NCI-H748 (cell line): ENCODE results near the gene PRSS53.
A peak's percentile ranks its signal among the peaks of the same experiment; 100 is the strongest.
"Not testable (repeated sequence)": the region's sequence is repeated elsewhere in the genome, so short reads cannot be mapped to it uniquely, and the experiment has no call there.

Source experiments
- DNase-seq: peaks from one replicate; lab custom pipeline; 2025; ENCODE audit not compliant: unreplicated experiment; lab: John Stamatoyannopoulos, UW

The PRSS53 gene

DNA sequence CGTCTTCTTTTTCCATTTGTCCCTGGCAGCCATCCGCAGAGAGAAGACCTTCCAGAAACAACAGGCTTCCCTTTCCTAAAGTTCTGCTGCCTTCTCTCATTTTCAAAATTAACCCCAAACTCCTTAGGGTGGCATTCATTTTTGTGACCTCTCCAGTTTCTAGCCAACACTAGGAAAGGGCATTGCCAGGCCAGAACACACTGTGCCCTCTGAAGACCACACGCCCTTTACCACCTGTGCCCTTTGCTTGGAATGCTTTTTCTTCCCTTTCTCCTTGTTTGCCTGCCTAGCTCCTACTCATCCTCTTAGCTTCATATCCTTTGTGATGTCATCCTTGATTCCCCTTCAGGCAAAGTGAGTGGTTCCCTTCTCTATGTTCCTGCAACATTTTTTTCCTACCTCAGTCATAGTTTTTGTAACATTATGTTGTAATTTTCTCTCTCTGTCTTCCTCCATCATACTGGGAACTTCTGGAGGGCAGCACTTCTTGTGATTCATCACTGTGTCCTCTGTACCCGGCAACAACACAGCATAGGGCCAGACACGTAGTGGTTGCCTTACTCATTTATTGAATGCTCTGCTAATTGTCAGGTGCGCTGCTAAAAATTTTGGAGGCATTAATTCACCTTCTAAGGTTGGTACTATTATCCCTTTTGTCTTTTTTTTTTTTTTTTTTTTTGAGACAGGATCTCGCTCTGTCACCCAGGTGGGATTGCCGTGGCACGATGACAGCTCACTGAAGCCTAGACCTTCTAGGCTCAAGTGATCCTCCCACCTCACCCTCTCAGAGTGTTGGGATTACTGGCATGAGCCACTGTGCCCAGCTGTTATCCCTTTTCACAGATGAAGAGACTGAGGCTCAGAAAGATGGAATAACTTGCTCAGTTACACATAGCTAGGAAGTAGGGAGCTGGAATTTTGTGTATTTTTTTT is 29.7 kb upstream of the PRSS53 start:
- DNase-seq: no peak

DNA sequence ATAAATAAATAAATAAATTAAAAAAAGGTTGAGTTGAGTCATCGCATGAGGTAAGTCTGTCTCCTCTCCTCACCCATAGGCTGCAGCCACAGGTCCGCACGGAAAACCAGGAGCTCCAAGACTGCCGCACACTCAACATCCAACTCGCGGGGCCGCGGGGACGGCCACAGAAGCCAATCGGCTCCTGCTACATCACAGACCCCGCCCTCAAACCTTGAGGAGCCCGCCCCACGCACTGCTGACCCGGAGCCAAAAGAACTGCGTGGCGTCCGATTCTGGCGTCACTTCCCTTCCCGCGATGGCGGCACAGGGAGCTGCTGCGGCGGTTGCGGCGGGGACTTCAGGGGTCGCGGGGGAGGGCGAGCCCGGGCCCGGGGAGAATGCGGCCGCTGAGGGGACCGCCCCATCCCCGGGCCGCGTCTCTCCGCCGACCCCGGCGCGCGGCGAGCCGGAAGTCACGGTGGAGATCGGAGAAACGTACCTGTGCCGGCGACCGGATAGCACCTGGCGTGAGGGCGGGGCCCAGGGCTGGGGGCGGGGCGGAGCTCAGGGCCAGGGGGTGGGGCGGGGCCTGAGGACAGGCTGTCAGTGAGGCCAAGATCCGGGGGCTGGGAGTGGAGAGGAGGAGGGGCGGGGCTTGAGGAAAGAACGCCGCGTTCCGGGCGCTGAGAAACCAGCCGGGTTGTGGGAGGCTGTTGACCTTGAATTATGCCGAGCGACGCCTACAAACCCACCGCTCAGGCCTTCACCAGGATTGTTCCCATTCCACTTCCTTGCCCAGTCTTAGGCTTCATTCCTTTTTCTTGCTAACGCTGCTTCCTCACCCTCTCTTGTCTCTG is 28.9 kb upstream of the PRSS53 start, which contains the start of gene KAT8:
KAT8 (plus strand) TSS at position 281 of the 839 bp plus-strand sequence; CDS start at position 299, 18 bp downstream.
- peak; percentile 97 for DNase-seq

DNA sequence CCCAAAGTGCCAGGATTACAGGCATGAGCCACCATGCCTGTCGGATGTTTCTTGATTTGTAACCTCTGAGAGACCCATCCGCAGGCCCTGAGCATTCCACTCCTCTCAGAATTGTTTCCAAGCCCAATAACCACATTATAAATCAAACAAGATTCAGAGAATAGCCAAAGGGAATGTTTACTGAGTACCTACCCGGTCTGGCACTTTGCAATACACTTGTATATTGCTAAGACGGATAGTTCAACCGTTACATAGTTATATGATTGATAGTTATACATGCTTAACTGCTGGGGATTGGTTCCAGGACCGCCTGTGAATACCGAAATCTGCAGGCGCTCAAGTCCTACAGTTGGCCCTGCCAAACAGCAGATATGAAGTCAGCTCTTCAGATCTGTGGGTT is 25.7 kb upstream of the PRSS53 start:
- DNase-seq: no peak

DNA sequence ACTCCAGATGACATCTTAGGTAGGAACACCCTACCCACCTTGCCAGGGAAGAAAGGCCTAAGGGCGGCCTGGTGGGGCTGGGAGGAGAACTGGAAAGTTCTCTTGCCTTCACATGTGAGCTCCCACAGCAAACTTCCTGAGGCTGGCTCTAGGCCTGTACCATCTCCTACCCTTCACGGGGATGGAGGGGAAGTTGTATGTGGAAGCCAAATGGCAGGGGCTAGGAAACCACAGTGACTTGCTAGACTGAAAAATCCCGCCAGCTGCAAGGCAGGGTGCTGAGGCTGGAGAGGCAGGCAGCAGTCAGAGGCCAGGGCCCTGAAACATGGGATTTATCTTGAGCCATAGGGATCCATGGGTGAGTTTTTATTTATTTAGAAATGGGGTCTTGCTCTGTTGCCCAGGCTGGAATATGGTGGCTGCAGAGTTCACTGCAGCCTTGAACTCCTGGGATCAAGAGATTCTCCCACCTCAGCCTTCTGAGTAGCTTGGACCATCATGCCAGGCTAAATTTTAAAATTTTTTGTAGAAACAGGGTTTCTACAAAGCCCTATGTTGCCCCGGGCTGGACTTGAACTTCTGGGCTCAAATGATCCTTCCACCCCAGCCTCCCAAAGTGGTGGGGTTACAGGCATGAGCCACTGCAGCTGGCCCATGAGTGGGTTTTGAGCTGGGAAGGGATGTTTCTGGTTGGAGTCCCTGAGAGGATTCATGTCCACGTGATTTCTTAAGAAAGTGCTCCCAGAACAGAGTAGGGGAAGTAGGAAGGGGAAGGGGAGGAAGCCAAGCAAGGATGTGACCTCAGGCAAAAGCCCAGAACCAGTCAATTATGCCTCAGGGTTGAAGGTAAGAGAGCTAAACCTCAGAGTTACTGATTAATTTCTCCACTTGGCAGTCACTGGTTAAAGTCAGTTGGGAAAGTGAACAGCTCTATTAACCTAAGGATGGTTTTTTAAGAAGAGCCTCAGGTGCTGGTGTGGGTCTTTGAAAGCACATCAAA is 24.7 kb upstream of the PRSS53 start:
- no peak for DNase-seq

DNA sequence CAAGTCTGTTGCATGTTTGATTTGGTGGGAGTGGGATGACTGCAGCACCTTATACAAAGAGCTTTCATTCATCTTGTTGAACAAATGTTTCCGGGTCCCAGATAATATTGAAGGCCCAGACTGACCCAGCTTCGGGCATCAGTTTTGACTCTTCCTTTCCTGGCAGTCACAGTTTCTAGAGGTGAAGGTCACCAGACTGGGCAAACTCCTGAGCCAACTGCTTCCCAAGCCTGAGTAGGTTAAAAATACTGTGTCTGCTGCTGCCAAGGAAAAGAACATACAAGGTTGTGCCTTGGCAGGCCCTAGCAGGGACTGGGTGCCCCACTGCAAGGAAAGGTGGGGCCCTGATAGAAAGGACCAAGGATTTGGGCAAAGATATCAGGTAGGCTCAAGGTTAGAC is 24.0 kb upstream of the PRSS53 start:
- no peak for DNase-seq

DNA sequence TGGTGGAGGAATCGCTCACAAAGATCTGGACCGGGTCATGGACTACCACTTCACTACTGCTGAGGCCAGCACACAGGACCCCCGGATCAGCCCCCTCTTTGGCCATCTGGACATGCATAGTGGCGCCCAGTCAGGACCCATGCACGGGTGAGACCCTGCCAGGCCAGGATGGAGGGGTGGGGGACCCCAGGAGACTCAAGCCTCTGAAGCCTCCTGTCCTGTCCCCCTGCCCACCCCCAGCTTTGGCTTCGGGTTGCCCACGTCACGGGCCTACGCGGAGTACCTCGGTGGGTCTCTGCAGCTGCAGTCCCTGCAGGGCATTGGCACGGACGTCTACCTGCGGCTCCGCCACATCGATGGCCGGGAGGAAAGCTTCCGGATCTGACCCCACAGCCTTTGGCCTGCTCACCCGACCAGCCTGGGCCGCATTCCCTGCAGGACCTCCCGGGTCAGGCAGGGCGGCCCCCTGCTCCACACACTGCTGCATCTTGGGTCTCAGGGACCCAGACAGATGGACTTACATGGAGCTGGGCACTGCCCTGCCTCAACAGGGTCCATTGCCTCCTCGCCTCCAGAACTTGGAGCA is 23.2 kb upstream of the PRSS53 start:
- DNase-seq: no peak

DNA sequence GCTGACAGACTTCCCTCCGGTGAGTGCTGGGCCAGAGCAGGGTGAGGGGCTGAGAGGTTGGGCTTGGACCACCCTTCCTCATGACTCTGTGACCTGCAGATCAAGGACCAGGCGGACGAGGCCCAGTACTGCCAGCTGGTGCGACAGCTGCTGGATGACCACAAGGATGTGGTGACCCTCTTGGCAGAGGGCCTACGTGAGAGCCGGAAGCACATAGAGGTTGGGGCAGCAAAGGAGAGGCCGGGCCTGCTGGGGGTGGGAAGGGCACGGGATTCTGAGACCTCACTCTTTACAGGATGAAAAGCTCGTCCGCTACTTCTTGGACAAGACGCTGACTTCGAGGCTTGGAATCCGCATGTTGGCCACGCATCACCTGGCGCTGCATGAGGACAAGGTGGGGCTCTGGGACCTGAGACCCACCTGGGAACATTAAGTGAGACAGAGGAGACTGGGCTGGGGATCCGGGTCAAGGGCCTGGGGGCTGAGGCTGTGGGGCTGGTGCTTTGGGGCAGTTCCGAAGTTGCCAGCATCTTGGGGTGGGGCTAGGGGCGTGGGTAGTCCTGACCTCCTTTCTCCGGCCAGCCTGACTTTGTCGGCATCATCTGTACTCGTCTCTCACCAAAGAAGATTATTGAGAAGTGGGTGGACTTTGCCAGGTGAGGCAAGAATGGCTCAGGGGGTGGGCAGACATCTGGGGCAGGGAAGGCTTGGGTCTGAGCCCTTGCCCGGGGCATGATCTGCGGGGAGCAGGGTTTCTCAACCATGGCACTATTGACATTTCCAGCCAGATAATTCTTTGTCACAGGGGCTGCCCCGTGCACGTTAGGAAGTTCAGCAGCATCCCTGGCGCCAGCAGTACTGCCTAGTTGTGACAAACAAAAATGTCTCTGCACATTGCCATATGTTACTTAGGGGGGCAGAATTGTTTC is 21.6 kb upstream of the PRSS53 start:
- no peak for DNase-seq

DNA sequence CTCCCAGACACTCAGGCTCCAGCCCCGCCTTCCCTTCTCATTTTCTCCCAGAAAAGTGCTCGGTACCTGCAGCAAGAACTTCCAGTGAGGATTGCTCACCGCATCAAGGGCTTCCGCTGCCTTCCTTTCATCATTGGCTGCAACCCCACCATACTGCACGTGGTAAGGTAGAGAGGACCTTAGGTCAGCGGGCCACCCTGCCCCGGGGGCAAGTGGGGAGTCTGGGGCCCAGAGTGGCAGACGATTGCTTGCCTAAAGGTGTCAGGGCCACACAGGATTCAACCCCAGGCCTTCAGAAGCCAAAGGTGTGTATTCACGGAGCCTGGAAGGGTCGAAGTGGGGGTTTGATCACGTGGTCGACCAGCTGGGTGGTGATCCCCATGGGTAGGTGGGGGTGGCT is 20.9 kb upstream of the PRSS53 start:
- DNase-seq: no peak

DNA sequence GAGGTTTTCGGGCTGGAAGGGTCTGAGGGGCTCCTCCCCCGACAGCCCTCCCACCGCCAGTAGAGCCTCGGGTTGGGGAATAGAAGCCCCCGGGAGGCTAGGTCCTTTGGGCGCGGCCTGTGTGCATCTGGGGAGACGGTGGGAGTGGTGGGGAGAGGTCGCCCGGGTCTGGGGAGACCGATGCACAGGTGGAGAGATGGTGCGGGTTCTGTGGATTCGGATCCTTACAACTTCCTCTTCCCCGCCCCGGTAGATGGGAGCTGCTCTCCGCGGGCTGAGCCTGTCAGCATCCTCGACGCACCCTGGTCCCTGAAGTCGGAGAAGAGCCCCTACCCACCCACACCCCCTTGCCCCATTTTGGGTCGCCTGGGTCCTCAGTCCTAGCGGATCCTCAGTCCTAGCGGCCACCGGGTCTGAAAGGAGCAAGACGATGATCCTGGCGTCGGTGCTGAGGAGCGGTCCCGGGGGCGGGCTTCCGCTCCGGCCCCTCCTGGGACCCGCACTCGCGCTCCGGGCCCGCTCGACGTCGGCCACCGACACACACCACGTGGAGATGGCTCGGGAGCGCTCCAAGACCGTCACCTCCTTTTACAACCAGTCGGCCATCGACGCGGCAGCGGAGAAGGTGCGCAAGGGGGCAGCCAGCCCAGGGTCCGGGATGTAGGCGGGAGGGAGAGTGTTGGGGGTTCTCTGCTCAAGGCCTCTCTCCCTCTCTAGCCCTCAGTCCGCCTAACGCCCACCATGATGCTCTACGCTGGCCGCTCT is 20.2 kb upstream of the PRSS53 start:
- no peak for DNase-seq

DNA sequence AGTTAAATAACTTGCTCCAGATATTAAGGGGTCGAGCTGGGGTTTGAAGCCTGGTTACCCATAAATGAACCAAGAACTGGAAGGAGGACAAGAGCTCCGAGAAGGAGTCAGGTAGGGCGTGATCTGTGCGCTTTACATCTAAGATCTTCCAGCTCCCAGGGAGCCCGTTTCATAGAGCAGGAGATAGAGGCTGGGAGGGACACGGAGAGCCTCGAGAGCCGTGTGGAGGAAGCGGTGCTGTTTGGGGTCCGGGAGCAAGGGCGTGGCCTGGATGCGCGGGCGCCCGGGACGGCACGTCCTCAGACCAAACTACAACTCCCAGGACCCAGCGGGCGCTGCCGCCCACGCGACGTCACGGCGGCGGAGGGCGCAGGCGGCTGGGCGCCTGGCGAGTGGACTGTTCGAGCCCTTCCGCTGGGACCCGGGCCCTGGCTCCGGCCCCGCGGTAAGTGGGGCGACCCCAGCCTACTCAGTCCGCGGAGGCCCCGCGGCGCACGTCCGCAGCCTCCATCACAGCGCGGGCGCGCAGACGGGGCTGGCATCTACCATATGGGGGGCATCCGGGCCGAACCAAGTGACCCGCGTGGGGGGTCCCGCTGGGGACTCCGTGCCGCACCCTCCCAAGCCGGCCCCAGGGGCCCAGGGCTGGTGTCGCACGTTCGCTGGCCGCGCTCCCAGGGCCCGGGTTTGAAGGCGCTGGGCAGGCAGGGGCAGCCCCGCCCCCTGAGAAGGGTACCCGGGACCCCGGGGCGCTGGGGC is 19.5 kb upstream of the PRSS53 start, which contains the start of gene BCKDK:
BCKDK (plus strand) TSS at position 352 of the 759 bp plus-strand sequence. CDS start 838 bp downstream, outside the sequence.
- peak; percentile 72 for DNase-seq

DNA sequence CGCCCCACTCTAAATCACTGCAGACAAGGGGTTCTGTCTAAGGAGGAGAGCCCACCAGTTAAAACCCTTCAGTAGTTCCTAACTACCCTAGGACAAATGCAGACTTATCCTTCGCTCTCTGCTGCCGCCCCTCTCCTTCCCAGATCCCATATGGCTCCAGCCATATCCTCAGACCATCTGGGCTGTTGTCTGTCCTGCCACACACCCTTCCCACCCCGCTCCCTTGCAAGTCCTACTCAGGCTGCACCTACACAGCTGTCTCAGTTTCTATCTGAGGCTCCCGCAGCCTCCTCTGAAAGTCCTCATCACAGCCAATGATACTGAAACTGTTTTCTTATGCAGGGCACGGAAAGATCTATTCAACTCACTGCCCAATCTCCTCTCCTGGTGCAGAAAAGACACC is 18.7 kb upstream of the PRSS53 start:
- DNase-seq: no peak

DNA sequence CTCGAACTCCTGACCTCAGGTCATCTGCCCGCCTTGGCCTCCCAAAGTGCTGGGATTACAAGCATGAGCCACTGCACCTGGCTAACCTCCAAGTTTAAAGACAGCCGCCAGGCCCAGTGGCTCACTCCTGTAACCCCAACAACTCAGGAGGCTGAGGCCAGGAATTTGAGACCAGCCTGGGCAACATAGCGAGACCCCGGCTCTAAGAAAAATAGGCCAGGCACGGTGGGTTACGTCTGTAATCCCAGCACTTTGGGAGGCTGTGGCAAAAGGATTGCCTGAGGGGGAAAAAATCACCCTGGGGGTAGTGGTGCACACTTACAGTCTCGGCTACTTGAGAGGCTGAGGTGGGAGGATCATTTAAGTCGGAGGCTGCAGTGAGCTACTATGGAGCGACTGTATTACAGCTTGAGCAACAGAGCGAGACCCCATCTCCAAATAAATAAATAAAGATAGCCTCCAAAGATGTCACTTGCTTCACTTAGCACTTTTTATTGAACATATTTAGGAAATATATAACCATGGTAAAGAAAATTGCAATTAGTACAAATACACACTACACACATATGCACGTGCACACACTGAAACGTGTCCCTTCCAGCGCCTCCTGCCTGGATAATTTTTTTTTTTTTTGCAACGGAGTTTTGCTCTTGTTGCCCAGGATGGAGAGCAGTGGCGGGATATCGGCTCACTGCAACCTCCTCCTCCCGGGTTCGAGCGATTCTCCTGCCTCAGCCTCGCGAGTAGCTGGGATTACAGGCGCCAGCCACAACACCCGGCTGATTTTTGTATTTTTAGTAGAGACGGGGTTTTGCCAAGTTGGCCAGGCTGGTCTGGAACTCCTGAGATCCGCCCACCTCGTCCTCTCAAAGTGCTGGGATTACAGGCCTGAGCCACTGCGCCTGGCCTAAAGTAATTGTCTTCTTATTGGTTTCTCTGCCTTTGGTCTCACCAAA is 18.0 kb upstream of the PRSS53 start:
- no peak for DNase-seq

DNA sequence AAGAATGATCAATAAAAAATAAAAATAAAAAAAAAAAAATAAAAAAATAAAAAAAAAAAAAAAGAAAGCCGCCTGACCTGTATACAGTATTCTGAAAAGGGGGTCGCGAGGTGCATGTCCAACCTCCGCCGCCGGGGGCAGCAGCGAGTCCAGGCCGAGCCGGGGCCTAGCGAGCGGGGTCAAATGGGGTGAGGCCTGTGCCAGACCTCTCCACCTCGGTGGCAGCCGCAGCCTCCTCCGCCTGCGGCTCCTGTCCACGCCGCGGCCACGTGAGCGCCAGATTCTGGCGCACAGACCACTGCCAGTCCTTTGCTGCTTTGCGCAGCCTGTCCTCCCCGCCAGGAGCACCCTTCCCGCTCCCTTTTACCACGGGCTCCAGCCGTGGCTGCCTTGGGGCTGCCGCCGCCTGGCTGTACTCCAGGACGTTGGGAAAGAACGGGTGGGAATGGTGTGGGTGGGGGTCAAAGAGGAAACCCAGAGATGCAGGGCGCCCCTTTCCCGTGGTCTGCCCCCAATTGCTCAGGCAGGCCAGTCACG is 17.0 kb upstream of the PRSS53 start:
- peak; percentile 23 for DNase-seq

DNA sequence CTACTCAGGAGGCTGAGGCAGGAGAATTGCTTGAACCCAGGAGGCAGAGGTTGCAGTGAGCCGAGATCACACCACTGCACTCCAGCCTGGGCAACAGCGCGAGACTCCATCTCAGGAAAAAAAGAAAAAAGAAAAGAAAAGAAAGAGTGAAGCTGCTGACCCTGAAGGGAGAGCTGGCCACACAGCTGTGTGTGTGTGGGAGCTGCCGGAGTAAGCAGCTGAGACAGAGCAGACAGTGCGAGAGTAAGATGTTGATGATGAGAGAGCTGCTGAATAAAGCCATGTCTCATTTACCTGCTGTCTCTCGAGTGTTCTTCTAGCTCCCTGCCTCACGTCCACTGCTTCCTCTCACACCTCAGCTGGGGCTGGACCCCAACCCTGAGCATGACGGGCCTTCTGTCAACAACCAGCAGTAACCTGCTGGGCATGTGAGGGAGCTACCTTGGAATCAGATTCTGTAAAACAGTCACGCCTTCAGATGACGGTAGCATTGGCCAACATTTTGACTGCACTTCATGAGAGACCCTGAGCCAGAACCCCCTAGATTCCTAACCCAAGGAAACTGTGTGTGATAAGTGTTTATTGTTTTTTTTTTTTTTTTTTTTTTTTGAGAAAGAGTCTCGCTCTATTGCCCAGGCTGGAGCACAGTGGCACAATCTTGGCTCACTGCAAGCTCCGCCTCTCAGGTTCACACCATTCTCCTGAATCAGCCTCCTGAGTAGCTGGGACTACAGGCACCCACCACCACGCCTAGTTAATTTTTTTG is 12.3 kb upstream of the PRSS53 start:
- DNase-seq: not testable (repeated sequence)

DNA sequence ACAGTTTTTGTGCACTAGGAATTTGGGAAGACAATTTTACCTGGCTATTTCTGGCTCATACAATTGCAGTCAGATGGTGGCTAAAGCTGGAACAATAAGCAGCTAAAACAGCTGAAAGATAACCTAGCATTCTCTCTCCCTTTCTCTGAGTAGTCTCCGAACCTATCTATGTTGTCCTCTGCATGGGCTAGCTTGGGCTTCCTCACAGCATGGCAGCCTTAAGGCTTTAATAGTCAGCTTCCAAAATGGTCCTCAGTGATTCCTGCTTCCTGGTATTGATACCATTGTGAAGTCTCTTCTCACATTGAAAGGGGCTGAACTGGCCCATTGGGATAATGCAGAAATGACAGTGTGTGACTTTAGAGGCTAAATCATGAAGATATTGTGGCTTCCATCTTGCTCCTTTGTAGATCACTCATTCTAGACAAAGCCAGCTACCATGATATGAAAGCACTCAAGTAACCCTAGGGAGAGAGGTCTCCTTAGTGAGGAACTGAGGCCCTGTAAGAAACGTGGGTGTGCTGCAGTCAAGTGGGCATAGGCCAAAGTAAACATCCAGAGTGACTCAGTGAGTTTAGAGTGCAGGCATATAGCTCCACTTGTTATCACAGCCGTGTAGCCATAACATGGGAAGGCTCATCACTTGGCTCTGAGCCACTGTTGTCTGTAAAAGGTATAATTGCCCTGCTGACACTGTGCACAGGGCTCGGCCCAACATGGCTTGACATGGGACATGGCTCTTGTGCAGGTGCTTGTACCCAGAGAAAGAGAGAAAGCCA is 11.3 kb upstream of the PRSS53 start:
- DNase-seq: no peak
